ENCODE data around the gene NHEJ1. TPM values are rescaled to one million over a fixed set of nuclear protein-coding genes. Genes with fewer than 3 reads are reported as not detected.

NHEJ1 gene
- total RNA-seq, 2 experiments from 2014 or later, result 19.8 to 21.1 TPM

GRCh38 chr2:219159771-219160185, 837 bp downstream of the NHEJ1 start:
- H3K4me1 Mint-ChIP-seq, result peaks cover 17% of the 10 kb centered on the region
- no peaks in the 10 kb centered on the region for H3K9me3 Mint-ChIP-seq
- H3K27me3 Mint-ChIP-seq, result no peaks in the 10 kb centered on the region

GRCh38 chr2:219158586-219158985, 2.0 kb downstream of the NHEJ1 start:
- DNase-seq, result no peak
- Mint-ChIP-seq H3K36me3 (peaks cover 4% of the 10 kb centered on the region), H3K4me1 (peaks cover 17% of the 10 kb centered on the region), H3K27ac (no peak overlapping the region), H3K27me3 (no peaks in the 10 kb centered on the region), H3K4me3 (no peak overlapping the region), H3K9me3 (no peaks in the 10 kb centered on the region)

More at GRCh38 chr2:219159771-219160185, 837 bp downstream of the NHEJ1 start:
- Mint-ChIP-seq H3K36me3 (peaks cover 4% of the 10 kb centered on the region), H3K27ac (peak overlapping the region; percentile 94), H3K4me3 (peak overlapping the region; percentile 92)
- no peak for DNase-seq

- Mint-ChIP-seq H3K4me3 (no peak overlapping the region), H3K36me3 (peaks cover 4% of the 10 kb centered on the region), H3K27me3 (no peaks in the 10 kb centered on the region), H3K9me3 (no peaks in the 10 kb centered on the region), H3K27ac (no peak overlapping the region), H3K4me1 (peaks cover 17% of the 10 kb centered on the region)
- DNase-seq, result no peak
Measured at GRCh38 chr2:219158025-219158424, 2.6 kb downstream of the NHEJ1 start.

- Mint-ChIP-seq H3K4me1 (peaks cover 17% of the 10 kb centered on the region), H3K9me3 (no peaks in the 10 kb centered on the region), H3K27me3 (no peaks in the 10 kb centered on the region), H3K36me3 (peaks cover 4% of the 10 kb centered on the region), H3K27ac (no peak overlapping the region), H3K4me3 (no peak overlapping the region)
- no peak for DNase-seq
Measured at GRCh38 chr2:219157396-219157795, 3.2 kb downstream of the NHEJ1 start.

GRCh38 chr2:219155054-219155644, 5.5 kb downstream of the NHEJ1 start:
- DNase-seq, result no peak
- Mint-ChIP-seq H3K36me3 (peaks cover 9% of the 10 kb centered on the region), H3K27me3 (no peaks in the 10 kb centered on the region), H3K4me1 (peaks cover 6% of the 10 kb centered on the region), H3K4me3 (no peak overlapping the region), H3K27ac (no peak overlapping the region), H3K9me3 (no peaks in the 10 kb centered on the region)

GRCh38 chr2:219149667-219150066, 10.9 kb downstream of the NHEJ1 start:
- Mint-ChIP-seq H3K4me1 (no peaks in the 10 kb centered on the region), H3K27ac (no peak overlapping the region), H3K9me3 (no peaks in the 10 kb centered on the region), H3K36me3 (peaks cover 16% of the 10 kb centered on the region), H3K27me3 (no peaks in the 10 kb centered on the region), H3K4me3 (no peak overlapping the region)
- no peak for DNase-seq

GRCh38 chr2:219142329-219142728, 18.3 kb downstream of the NHEJ1 start:
- Mint-ChIP-seq H3K27ac (no peak overlapping the region), H3K36me3 (peaks cover 17% of the 10 kb centered on the region), H3K4me3 (no peak overlapping the region), H3K9me3 (no peaks in the 10 kb centered on the region), H3K27me3 (no peaks in the 10 kb centered on the region), H3K4me1 (no peaks in the 10 kb centered on the region)
- no peak for DNase-seq

- H3K27ac Mint-ChIP-seq, result no peak overlapping the region
- no peaks in the 10 kb centered on the region for H3K27me3 Mint-ChIP-seq
- H3K9me3 Mint-ChIP-seq, result no peaks in the 10 kb centered on the region
- no peaks in the 10 kb centered on the region for H3K4me1 Mint-ChIP-seq
- DNase-seq, result no peak
- H3K4me3 Mint-ChIP-seq, result no peak overlapping the region
- peaks cover 11% of the 10 kb centered on the region for H3K36me3 Mint-ChIP-seq
Measured at GRCh38 chr2:219140722-219141121, 19.9 kb downstream of the NHEJ1 start.

GRCh38 chr2:219133976-219134375, 26.6 kb downstream of the NHEJ1 start:
- no peak overlapping the region for H3K27ac Mint-ChIP-seq
- H3K4me3 Mint-ChIP-seq, result no peak overlapping the region
- no peaks in the 10 kb centered on the region for H3K9me3 Mint-ChIP-seq
- H3K4me1 Mint-ChIP-seq, result peaks cover 3% of the 10 kb centered on the region
- peaks cover 7% of the 10 kb centered on the region for H3K36me3 Mint-ChIP-seq
- DNase-seq, result no peak
- H3K27me3 Mint-ChIP-seq, result no peaks in the 10 kb centered on the region

GRCh38 chr2:219131744-219132143, 28.9 kb downstream of the NHEJ1 start:
- H3K4me1 Mint-ChIP-seq, result peaks cover 3% of the 10 kb centered on the region
- no peaks in the 10 kb centered on the region for H3K9me3 Mint-ChIP-seq
- peaks cover 6% of the 10 kb centered on the region for H3K36me3 Mint-ChIP-seq
- H3K27ac Mint-ChIP-seq, result no peak overlapping the region
- no peak overlapping the region for H3K4me3 Mint-ChIP-seq
- no peak for DNase-seq
- H3K27me3 Mint-ChIP-seq, result no peaks in the 10 kb centered on the region

- Mint-ChIP-seq H3K4me1 (peaks cover 3% of the 10 kb centered on the region), H3K4me3 (no peak overlapping the region), H3K9me3 (no peaks in the 10 kb centered on the region), H3K36me3 (peaks cover 6% of the 10 kb centered on the region), H3K27ac (no peak overlapping the region), H3K27me3 (no peaks in the 10 kb centered on the region)
- no peak for DNase-seq
Measured at GRCh38 chr2:219131327-219131726, 29.3 kb downstream of the NHEJ1 start.

GRCh38 chr2:219129589-219129988, 31.0 kb downstream of the NHEJ1 start:
- peaks cover 8% of the 10 kb centered on the region for H3K36me3 Mint-ChIP-seq
- no peak for DNase-seq
- no peaks in the 10 kb centered on the region for H3K27me3 Mint-ChIP-seq
- H3K4me3 Mint-ChIP-seq, result no peak overlapping the region
- H3K27ac Mint-ChIP-seq, result no peak overlapping the region
- peaks cover 10% of the 10 kb centered on the region for H3K4me1 Mint-ChIP-seq
- no peaks in the 10 kb centered on the region for H3K9me3 Mint-ChIP-seq

- Mint-ChIP-seq H3K27ac (no peak overlapping the region), H3K27me3 (no peaks in the 10 kb centered on the region), H3K4me1 (peaks cover 15% of the 10 kb centered on the region), H3K9me3 (no peaks in the 10 kb centered on the region), H3K4me3 (no peak overlapping the region), H3K36me3 (peaks cover 8% of the 10 kb centered on the region)
- DNase-seq, result no peak
Measured at GRCh38 chr2:219128396-219128795, 32.2 kb downstream of the NHEJ1 start.

GRCh38 chr2:219127037-219127635, 33.5 kb downstream of the NHEJ1 start:
- no peak overlapping the region for H3K27ac Mint-ChIP-seq
- H3K36me3 Mint-ChIP-seq, result peaks cover 8% of the 10 kb centered on the region
- peaks cover 15% of the 10 kb centered on the region for H3K4me1 Mint-ChIP-seq
- H3K4me3 Mint-ChIP-seq, result no peak overlapping the region
- H3K27me3 Mint-ChIP-seq, result no peaks in the 10 kb centered on the region
- no peaks in the 10 kb centered on the region for H3K9me3 Mint-ChIP-seq
- DNase-seq, result no peak

GRCh38 chr2:219126555-219126954, 34.1 kb downstream of the NHEJ1 start:
- H3K27me3 Mint-ChIP-seq, result no peaks in the 10 kb centered on the region
- H3K27ac Mint-ChIP-seq, result no peak overlapping the region
- H3K4me1 Mint-ChIP-seq, result peaks cover 15% of the 10 kb centered on the region
- peaks cover 8% of the 10 kb centered on the region for H3K36me3 Mint-ChIP-seq
- no peak overlapping the region for H3K4me3 Mint-ChIP-seq
- DNase-seq, result no peak
- H3K9me3 Mint-ChIP-seq, result no peaks in the 10 kb centered on the region

GRCh38 chr2:219125886-219126270, 34.7 kb downstream of the NHEJ1 start:
- no peak overlapping the region for H3K27ac Mint-ChIP-seq
- DNase-seq, result no peak
- no peaks in the 10 kb centered on the region for H3K9me3 Mint-ChIP-seq
- H3K27me3 Mint-ChIP-seq, result no peaks in the 10 kb centered on the region
- H3K36me3 Mint-ChIP-seq, result peaks cover 8% of the 10 kb centered on the region
- no peak overlapping the region for H3K4me3 Mint-ChIP-seq
- peaks cover 15% of the 10 kb centered on the region for H3K4me1 Mint-ChIP-seq

All from activated naive CD8-positive, alpha-beta T cell treated with anti-CD3 and anti-CD28 coated beads for 36 hours (primary cell).